Breast epithelium (tissue), 4 donors: ENCODE results near the gene VWA5B2. TPM values are rescaled to one million over a fixed set of nuclear protein-coding genes. Genes with fewer than 3 reads are reported as not detected.
A peak's percentile ranks its signal among the peaks of the same experiment; 100 is the strongest.

Source experiments
- DNase-seq, 2 donors: peaks; one replicate each; pipeline ENCODE4 v3.0.0-alpha.2; 2019; ENCODE audit warnings: low spot score in 2 of 2
- H3K27ac ChIP-seq, 2 donors: fragments of 200-600 bp; sonication (generic) in 1 of 2; one replicate each; pipeline ENCODE4 v1.5.1; 2016 to 2019; ENCODE audit warnings: mild to moderate bottlenecking in 1 of 2
- H3K27me3 ChIP-seq, 2 donors: fragments of 200-600 bp; sonication (generic) in 1 of 2; one replicate each; pipeline versions ENCODE4 v1.5.1 to v1.6.0; 2017 to 2019; ENCODE audit warnings: control low read depth in 1 of 2, mild to moderate bottlenecking in 1 of 2
- H3K36me3 ChIP-seq: fragments of 200-600 bp; one replicate; pipeline ENCODE4 v1.5.1; 2019
- H3K4me1 ChIP-seq, 2 donors: fragments of 200-600 bp; sonication (generic); one replicate each; pipeline ENCODE4 v1.5.1; 2016 to 2019; ENCODE audit warnings: control low read depth in 1 of 2
- H3K4me3 ChIP-seq, 3 donors: fragments of 200-600 bp; sonication (generic); 1 replicate in 2 of 3; 2 replicates in 1 of 3; pipeline ENCODE4 v1.5.1; 2016 to 2019; ENCODE audit warnings: mild to moderate bottlenecking in 3 of 3, moderate library complexity in 2 of 3
- H3K9me3 ChIP-seq, 2 donors: fragments of 200-600 bp; sonication (generic) in 1 of 2; one replicate each; pipeline ENCODE4 v1.5.1; 2016 to 2019; ENCODE audit warnings: control low read depth in 1 of 2
- POLR2A ChIP-seq: fragments of 450-650 bp; IDR thresholded peaks from one replicate; pipeline ENCODE4 v1.6.1; 2016; ENCODE audit warnings: antibody characterized with exemption, mild to moderate bottlenecking, moderate library complexity
- POLR2AphosphoS5 ChIP-seq, 3 donors: sonication (generic); formaldehyde crosslinking; IDR thresholded peaks; one replicate each; pipeline ENCODE4 v1.6.1; 2017; ENCODE audit warnings: antibody characterized with exemption in 3 of 3
- intact Hi-C: fragments of 100-400 bp; cut with DNase I; formaldehyde crosslinking; loops from one replicate; pipeline ENCODE4 v1.15.1; 2023; ENCODE audit warnings: low total_unique reads
- total RNA-seq, 3 donors: library from RNA; depleted of rRNA; stranded (reverse); fragments of >200 nt; gene quantifications; one replicate each; pipeline ENCODE4 v1.1.0, GENCODE V29; 2016
- TF ChIP-seq, protein P1 (sequence below), 3 donors: fragments of 450-650 bp; IDR thresholded peaks; one replicate each; pipeline ENCODE4 v1.5.1; 2016 to 2017; ENCODE audit warnings: antibody characterized with exemption in 3 of 3, mild to moderate bottlenecking in 3 of 3, moderate library complexity in 3 of 3

VWA5B2 gene
- total RNA-seq, 3 donors from 2014 or later = 0.16 to 0.88 (median 0.33) TPM

GRCh38 chr3:184248454-184249411 is 19.3 kb downstream of the VWA5B2 start, which contains the start of gene ALG3:
TSS of gene ALG3 (minus strand) at chr3:184248962. CDS start at chr3:184248940, 22 bp downstream.
- H3K9me3 ChIP-seq = no peaks in the 10 kb centered on the region
- peak within 1 kb of the TSS; percentile 81 to 91 (median 88) for H3K4me3 ChIP-seq
- peak within 1 kb of the TSS; percentile 74 to 86 for H3K27ac ChIP-seq
- H3K36me3 ChIP-seq = peaks cover 3% of the 10 kb centered on the region
- H3K27me3 ChIP-seq = no peaks in the 10 kb centered on the region
- peak; percentile 58 to 79 (median 76) for TF ChIP-seq POLR2AphosphoS5 (IDR thresholded peaks at IDR 0.05)
- TF ChIP-seq, protein P1, sequence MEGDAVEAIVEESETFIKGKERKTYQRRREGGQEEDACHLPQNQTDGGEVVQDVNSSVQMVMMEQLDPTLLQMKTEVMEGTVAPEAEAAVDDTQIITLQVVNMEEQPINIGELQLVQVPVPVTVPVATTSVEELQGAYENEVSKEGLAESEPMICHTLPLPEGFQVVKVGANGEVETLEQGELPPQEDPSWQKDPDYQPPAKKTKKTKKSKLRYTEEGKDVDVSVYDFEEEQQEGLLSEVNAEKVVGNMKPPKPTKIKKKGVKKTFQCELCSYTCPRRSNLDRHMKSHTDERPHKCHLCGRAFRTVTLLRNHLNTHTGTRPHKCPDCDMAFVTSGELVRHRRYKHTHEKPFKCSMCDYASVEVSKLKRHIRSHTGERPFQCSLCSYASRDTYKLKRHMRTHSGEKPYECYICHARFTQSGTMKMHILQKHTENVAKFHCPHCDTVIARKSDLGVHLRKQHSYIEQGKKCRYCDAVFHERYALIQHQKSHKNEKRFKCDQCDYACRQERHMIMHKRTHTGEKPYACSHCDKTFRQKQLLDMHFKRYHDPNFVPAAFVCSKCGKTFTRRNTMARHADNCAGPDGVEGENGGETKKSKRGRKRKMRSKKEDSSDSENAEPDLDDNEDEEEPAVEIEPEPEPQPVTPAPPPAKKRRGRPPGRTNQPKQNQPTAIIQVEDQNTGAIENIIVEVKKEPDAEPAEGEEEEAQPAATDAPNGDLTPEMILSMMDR (IDR thresholded peaks at IDR 0.05) = no peak
- DNase-seq = peak; percentile 58 to 85
- intact Hi-C loops = loop anchor here (10.0 kb wide), 1 partner anchor 64 kb away; the partner anchor contains the start of gene ABCF3
- H3K4me1 ChIP-seq = peaks cover 0 to 3% of the 10 kb centered on the region in 2 donors

GRCh38 chr3:184249412-184250166 is 20.2 kb downstream of the VWA5B2 start, which contains the start of gene EEF1AKMT4:
TSS of gene EEF1AKMT4 (plus strand) at chr3:184249672. CDS start at chr3:184249695, 23 bp downstream.
- Histone ChIP-seq H3K4me1 (peaks cover 0 to 3% of the 10 kb centered on the region in 2 donors), H3K36me3 (no peaks in the 10 kb centered on the region), H3K27ac (peak within 1 kb of the TSS; percentile 74 to 86), H3K27me3 (no peaks in the 10 kb centered on the region), H3K4me3 (peak within 1 kb of the TSS; percentile 81 to 91 (median 88)), H3K9me3 (no peaks in the 10 kb centered on the region)
- peak; percentile 95 to 96 for DNase-seq
- intact Hi-C loops = loop anchor here (10.0 kb wide), 1 partner anchor 65 kb away; the partner anchor contains the start of gene ABCF3
- TF ChIP-seq, protein P1 (IDR thresholded peaks at IDR 0.05) = peak; percentile 44 to 56 (median 49)
- TF ChIP-seq POLR2AphosphoS5 (IDR thresholded peaks at IDR 0.05) (peak; percentile 19 to 60 (median 20)), POLR2A (no peak)

DNA sequence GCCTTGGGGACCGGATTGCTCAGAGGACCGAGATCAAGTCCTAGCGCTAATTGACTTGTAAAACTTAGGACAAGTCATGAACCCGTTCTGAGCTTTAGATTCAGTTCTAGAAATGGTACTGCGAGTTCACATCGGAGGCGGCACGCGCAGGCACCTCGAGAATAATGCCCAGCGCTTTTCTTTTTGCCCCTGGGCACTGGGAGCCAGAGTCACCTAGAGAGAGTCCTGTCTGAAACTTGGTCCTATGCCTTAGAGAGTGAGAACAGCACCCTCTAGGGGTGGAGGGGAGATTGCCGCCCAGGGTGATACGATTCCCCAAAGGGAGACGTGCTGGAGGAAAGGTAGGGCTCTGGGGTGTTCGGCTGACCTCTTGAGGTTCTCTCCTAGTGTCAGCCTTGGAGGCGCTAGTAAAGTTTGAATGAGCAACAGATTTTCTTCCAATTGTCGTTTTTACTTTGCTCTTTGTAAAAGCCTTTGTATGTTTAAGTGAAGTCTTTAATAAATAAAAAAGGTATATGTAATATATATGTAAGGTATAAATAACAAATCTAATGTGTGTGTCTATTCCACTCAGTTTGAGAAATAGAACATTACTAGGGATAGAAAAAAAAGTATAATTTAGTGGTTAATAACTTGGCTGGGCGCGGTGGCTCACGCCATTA is 20.9 kb downstream of the VWA5B2 start:
- DNase-seq = peak; percentile 79 to 87
- peak overlapping the region; percentile 62 to 74 for H3K27ac ChIP-seq
- H3K9me3 ChIP-seq = no peaks in the 10 kb centered on the region
- intact Hi-C loops = no loop called here
- H3K4me3 ChIP-seq = peak overlapping the region; percentile 81 to 91 (median 88)
- H3K27me3 ChIP-seq = no peaks in the 10 kb centered on the region
- H3K4me1 ChIP-seq = peaks cover 0 to 3% of the 10 kb centered on the region in 2 donors
- TF ChIP-seq POLR2AphosphoS5 (IDR thresholded peaks at IDR 0.05) (no peak), POLR2A (no peak)
- TF ChIP-seq, protein P1 (IDR thresholded peaks at IDR 0.05) = peak; percentile 50 to 83 (median 74)
- no peaks in the 10 kb centered on the region for H3K36me3 ChIP-seq

- intact Hi-C loops = no loop called here
Observed at GRCh38 chr3:184255291-184256039, 26.1 kb downstream of the VWA5B2 start.

More at GRCh38 chr3:184255291-184256039, 26.1 kb downstream of the VWA5B2 start:
- no peaks in the 10 kb centered on the region for H3K9me3 ChIP-seq
- TF ChIP-seq, protein P1 (IDR thresholded peaks at IDR 0.05) = no peak
- TF ChIP-seq POLR2AphosphoS5 (IDR thresholded peaks at IDR 0.05) (no peak), POLR2A (no peak)
- no peak overlapping the region for H3K4me3 ChIP-seq
- peaks cover 0 to 3% of the 10 kb centered on the region in 2 donors for H3K27me3 ChIP-seq
- peaks cover 0 to 4% of the 10 kb centered on the region in 2 donors for H3K4me1 ChIP-seq
- H3K36me3 ChIP-seq = no peaks in the 10 kb centered on the region
- no peak for DNase-seq
- no peak overlapping the region for H3K27ac ChIP-seq
